Peyer's patch (tissue), 4 donors: ENCODE data around the gene C5orf46. TPM values are rescaled to one million over a fixed set of nuclear protein-coding genes. Genes with fewer than 3 reads are reported as not detected.

Experiments
- DNase-seq, 3 donors: peaks; one replicate each; pipeline ENCODE4 v3.0.0-alpha.2; 2017 to 2019
- H3K27ac ChIP-seq, 4 donors: fragments of 200-600 bp; sonication (generic); one replicate each; pipeline ENCODE4 v1.5.1; 2016 to 2019
- H3K27me3 ChIP-seq, 2 donors: fragments of 200-600 bp; sonication (generic); one replicate each; pipeline ENCODE4 v1.5.1; 2019
- H3K36me3 ChIP-seq, 3 donors: fragments of 200-600 bp; sonication (generic); one replicate each; pipeline ENCODE4 v1.5.1; 2016 to 2019
- H3K4me1 ChIP-seq, 4 donors: fragments of 200-600 bp; sonication (generic); one replicate each; pipeline ENCODE4 v1.5.1; 2016 to 2019
- H3K4me3 ChIP-seq, 4 donors: fragments of 200-600 bp; sonication (generic); 1 replicate in 3 of 4; 2 replicates in 1 of 4; pipeline ENCODE4 v1.5.1; 2016 to 2019; ENCODE audit warnings: mild to moderate bottlenecking in 1 of 4
- H3K9me3 ChIP-seq, 4 donors: fragments of 200-600 bp; sonication (generic); one replicate each; pipeline ENCODE4 v1.5.1; 2016 to 2019; ENCODE audit warnings: mild to moderate bottlenecking in 1 of 4
- CTCF ChIP-seq, 6 experiments: fragments of 450-650 bp in 4 of 6; fragments of 200-600 bp in 2 of 6; sonication (generic) in 1 of 6; IDR thresholded peaks; one replicate each; pipeline ENCODE4 v1.5.1; 2017 to 2019; ENCODE audit warnings: antibody characterized with exemption in 6 of 6, mild to moderate bottlenecking in 3 of 6, moderate library complexity in 1 of 6
- POLR2A ChIP-seq, 2 donors: fragments of 450-650 bp; IDR thresholded peaks; one replicate each; pipeline ENCODE4 v1.5.1; 2017; ENCODE audit warnings: antibody characterized with exemption in 2 of 2, mild to moderate bottlenecking in 2 of 2, moderate library complexity in 2 of 2
- total RNA-seq, 4 donors: library from RNA; depleted of rRNA; stranded (reverse); fragments of >200 nt; gene quantifications; one replicate each; pipeline ENCODE4 v1.1.0, GENCODE V29; 2016

Gene C5orf46
- total RNA-seq, 4 donors from 2014 or later = not detected

GRCh38 chr5:147842869-147843268, 63.5 kb downstream of the C5orf46 start:
- no peak for TF ChIP-seq CTCF (IDR thresholded peaks at IDR 0.05)
- no peak for TF ChIP-seq POLR2A (IDR thresholded peaks at IDR 0.05)
- Histone ChIP-seq H3K9me3 (no peaks in the 10 kb centered on the region), H3K27ac (no peak overlapping the region)

More at GRCh38 chr5:147842869-147843268, 63.5 kb downstream of the C5orf46 start:
- Histone ChIP-seq H3K4me3 (no peak overlapping the region), H3K27me3 (no peaks in the 10 kb centered on the region), H3K36me3 (no peaks in the 10 kb centered on the region), H3K4me1 (peaks cover 0 to 6% (median 2%) of the 10 kb centered on the region in 4 donors)
- no peak for DNase-seq

Other genes starting within 250 kb of the C5orf46 start
- 1 to 10 TPM in 2 of 4 donors, not detected in 2; 2.1 TPM for gene JAKMIP2, start 123.8 kb downstream of the C5orf46 start, total RNA-seq
- gene SPINK1, start 74.9 kb downstream of the C5orf46 start, total RNA-seq = 100 to 1,000 TPM in 3 of 4 donors, 10 to 100 TPM in 1; 46.2 to 436 (median 154) TPM
- not detected for gene SCGB3A2, start 27.8 kb downstream of the C5orf46 start, total RNA-seq
- under 1 TPM in 1 of 4 donors, not detected in 3; 0.94 TPM for gene SPINK5, start 157.4 kb upstream of the C5orf46 start, total RNA-seq